Cardiac septum (tissue), 1 donor: ENCODE measurements around the gene POLQ. TPM values are rescaled to one million over a fixed set of nuclear protein-coding genes. Genes with fewer than 3 reads are reported as not detected.
A peak's percentile ranks its signal among the peaks of the same experiment; 100 is the strongest.
"Not testable (repeated sequence)": the region's sequence is repeated elsewhere in the genome, so short reads cannot be mapped to it uniquely, and the experiment has no call there.

Source experiments
- DNase-seq: peaks from one replicate; pipeline ENCODE4 v3.0.0-alpha.2; 2020; ENCODE audit warnings: low spot score
- intact Hi-C: fragments of 100-400 bp; cut with DNase I; formaldehyde crosslinking; loops from one replicate; pipeline ENCODE4 v1.14.0; 2022
- long read RNA-seq: library from polyadenylated mRNA; unstranded; transcript quantifications from one replicate; pipeline ENCODE4 v2.0.0, GENCODE V29; 2021
- total RNA-seq: library from RNA; stranded (reverse); fragmentation: NEBNext Ultra II Directional; extraction: Animal tissue kit (Norgen Biotek cat#: 25700); gene quantifications from one replicate; pipeline ENCODE4 v1.2.1, GENCODE V29; 2021
- donor health status: DM: no; HTN: no; CAD: no.

POLQ gene
- 0.97 TPM for total RNA-seq
- long read RNA-seq = 0 reads

GRCh38 chr3:121545574-121546455 is at the start of gene POLQ:
Gene POLQ (minus strand): TSS chr3:121545988. CDS start chr3:121545877, 111 bp downstream.
- DNase-seq = peak; percentile 95
- intact Hi-C loops = loop anchor here (2.0 to 5.0 kb wide), 6 partner anchors 46 to 1136 kb away; partner anchors contain the start of genes FBXO40, GOLGB1 and PARP14

DNA sequence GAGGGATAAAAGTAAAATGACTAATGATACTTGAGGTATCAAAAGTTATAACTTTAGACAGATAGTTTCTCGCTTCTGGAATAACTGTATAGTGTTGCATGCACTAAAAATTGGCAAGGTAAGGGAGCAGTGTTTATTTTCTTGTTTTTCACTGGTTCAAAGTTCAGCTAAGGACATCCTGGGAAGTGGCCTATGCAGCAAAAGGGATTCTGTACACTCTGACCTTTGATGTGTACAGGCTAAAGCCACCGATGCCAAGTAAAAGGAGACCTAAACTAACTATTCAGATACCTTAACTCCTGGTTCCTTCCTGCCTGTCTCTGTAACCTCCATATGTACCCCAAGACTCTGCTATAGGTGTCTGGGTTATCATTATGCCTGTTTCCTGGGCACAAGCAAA is 49.1 kb upstream of the POLQ start:
- intact Hi-C loops = loop anchor here (5.0 kb wide), 1 partner anchor 48 kb away; the partner anchor contains the start of gene POLQ
- no peak for DNase-seq

GRCh38 chr3:121593806-121594205 is 48.0 kb upstream of the POLQ start:
- intact Hi-C loops = loop anchor here (5.0 kb wide), 1 partner anchor 47 kb away; the partner anchor contains the start of gene POLQ
- DNase-seq = not testable (repeated sequence)

DNA sequence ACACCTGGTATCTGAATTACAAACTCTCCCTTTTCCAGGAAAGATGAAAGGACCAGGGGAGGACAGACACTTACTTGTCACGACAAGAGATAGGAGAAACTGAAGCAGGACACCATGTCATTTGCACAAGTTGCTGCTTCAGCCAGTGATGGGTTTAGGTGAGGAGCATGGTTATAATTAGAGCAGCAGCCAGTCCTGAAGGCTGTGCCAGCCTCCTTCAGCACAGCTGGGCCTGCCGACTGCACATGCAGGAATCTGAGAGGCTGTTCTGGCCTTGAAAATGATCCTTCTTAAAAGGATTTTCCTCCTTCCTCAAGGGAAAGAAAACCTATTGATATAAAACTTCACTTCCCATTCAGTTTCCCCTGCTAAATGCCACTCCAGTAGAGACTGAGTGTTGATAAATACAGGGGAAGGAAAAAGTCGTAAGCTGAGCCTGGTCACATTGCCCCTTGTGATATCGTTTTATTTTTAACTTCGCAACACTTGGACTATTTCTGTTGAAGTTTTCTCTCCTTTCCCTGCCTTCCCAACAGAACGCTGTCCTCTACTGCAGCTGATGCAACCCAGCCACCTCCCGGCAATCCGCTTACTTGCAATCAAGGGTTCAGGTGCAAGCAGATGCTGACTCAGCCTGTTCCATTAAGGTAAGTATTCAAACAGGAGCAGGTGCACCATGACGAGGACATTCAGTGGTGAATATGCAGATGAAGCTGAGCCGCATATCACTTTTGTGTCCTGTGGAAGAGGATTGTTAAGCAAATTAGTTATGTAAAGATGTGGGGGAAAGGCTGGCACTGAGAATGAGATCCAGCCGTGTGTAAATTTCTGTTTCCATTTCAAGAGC is 47.3 kb upstream of the POLQ start, which contains the start of gene FBXO40:
Gene FBXO40 (plus strand): TSS at position 524 of the 847 bp plus-strand sequence. CDS start 27,197 bp downstream, outside the sequence.
- no peak for DNase-seq
- intact Hi-C loops = loop anchor here (5.0 kb wide), 1 partner anchor 46 kb away; the partner anchor contains the start of gene POLQ

- no peak for DNase-seq
- intact Hi-C loops = no loop called here
Measured at GRCh38 chr3:121584418-121584817, 38.6 kb upstream of the POLQ start.

DNA sequence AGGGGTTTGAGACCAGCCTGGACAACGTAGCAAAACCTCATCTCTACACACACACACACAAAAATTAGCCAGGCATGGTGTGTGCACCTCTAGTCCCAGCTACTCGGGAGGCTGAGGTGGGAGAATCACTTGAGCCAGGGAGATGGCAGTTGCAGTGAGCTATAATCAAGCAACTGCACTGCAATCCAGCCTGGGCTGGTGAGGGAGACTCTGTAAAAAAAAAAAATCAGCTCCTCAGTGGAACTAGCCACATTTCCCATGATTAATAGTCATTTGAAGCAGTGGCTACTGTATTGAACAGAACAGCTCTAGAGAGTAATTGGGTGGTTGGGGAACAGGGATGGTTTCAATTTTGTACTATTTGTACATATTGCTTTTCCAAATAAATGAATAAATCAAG is 35.9 kb upstream of the POLQ start:
- intact Hi-C loops = no loop called here
- DNase-seq = no peak

DNA sequence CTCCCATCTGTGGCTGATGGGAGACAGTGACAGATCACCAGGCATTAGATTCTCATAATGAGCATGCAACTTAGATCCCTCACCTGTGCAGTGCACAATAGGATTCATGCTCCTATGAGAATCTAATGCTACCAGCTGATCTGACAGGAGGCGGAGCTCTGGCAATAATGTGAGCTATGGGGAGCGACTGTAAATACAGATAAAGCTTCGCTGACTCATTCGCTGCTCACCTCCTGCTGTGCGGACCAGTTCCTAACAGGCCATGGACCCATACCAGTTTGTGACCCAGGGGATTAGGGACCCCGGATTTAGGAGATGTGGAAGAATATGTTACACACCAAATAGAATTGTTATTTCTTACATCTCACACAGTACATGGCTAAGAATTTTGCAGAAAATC is 28.7 kb upstream of the POLQ start:
- intact Hi-C loops = no loop called here
- DNase-seq = no peak

DNA sequence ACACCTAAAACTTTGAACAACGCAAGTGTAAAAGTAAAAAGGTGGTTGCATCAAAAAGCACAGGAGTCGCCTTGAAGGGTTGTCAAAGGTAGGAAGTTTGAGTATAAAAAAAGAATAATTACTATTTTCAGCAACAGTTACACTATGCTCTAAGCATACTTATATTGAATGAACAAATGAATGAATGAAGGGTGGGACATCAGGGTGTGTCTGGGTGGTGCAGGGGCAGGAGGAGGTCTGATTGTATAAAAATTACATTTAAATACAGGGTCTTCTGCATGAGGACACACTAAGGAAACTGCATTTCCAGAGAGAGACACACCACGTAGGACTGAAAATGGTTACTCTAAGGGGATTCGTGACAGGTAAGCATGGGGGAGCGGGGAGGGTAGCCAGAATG is 21.9 kb upstream of the POLQ start, which contains the start of gene ARGFX:
Gene ARGFX (plus strand): TSS at position 301 of the 400 bp plus-strand sequence. CDS start 2,765 bp downstream, outside the sequence.
- DNase-seq = no peak
- intact Hi-C loops = no loop called here

DNA sequence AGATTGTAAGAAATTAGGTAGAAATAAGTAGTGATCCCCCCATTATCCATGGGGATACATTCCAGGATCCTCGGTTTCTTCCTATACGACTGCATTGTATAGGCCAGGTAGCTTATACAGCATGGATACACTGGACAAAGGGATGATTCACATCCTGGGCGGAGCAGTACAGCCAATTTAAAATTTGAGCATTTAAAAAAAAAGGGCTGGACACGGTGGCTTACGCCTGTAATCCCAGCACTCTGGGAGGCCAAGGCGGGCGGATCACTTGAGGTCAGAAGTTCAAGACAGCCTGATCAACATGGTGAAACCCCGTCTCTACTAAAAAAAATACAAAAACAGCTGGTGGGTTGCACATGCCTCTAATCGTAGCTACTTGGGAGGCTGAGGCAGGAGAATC is 21.0 kb upstream of the POLQ start:
- intact Hi-C loops = no loop called here

GRCh38 chr3:121562148-121562547 is 16.4 kb upstream of the POLQ start:
- no peak for DNase-seq
- intact Hi-C loops = no loop called here

More for the DNA sequence above, 21.0 kb upstream of the POLQ start:
- no peak for DNase-seq

GRCh38 chr3:121557426-121557934 is 11.7 kb upstream of the POLQ start:
- intact Hi-C loops = no loop called here
- no peak for DNase-seq

DNA sequence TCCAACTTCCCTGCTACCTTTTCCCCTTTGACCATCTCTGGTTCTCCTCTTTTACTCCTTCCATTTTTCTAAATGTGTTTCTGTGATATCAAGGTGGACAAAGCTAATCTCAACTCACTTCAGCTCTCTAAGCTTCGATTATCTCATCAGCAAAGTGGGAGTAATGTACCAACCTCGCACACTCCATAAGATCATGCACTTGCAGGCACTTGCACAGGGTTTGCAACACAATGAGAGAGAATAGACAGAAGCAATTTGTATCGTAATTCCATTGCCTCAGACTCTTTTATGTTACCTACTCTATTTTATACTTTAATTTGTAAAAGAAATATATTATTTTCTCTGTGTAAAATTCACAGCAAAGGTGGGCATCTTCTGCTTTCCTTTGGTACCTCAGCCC is 7.0 kb upstream of the POLQ start:
- intact Hi-C loops = no loop called here
- no peak for DNase-seq

DNA sequence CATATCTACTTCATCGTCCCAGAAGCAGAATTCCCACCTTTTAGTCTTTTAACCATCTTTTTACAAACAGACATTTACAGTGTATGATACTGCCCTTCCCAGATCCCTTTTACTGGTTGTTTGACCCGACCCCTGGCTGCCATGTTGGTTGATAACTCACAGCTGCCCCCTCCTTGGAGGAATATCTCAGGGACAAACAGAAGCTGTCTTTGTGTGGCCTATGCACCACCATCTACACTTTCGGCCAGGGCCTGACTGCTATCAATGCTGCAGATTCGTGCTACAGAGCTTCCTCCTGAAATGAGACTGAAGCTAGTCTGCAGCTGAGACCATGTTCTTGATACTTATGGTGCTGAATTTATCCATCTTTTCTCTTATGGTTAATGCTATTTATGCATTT is 6.6 kb upstream of the POLQ start:
- no peak for DNase-seq
- intact Hi-C loops = no loop called here

GRCh38 chr3:121545049-121545573 is 677 bp downstream of the POLQ start:
- DNase-seq = no peak
- intact Hi-C loops = loop anchor here (5.0 kb wide), 5 partner anchors 47 to 1137 kb away; partner anchors contain the start of genes FBXO40, GOLGB1 and PARP14

DNA sequence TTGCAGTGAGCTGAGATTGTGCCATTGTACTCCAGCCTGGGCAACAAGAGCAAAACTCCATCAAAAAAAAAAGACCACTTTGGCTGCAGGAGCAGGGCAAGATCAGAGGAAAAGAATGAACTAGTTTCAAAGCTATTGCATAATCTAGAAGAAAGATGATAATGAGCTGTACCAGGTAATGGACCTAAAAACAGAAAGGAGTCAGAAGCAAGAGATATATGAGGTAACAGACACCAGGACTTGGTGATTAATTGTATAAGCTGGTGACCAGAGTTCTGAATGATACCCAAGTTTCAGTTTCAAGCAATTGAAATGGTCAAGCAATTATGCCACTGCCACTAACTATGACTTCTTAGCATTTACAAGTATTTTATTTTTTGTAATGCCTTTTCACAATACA is 2.9 kb downstream of the POLQ start:
- no peak for DNase-seq
- intact Hi-C loops = no loop called here

DNA sequence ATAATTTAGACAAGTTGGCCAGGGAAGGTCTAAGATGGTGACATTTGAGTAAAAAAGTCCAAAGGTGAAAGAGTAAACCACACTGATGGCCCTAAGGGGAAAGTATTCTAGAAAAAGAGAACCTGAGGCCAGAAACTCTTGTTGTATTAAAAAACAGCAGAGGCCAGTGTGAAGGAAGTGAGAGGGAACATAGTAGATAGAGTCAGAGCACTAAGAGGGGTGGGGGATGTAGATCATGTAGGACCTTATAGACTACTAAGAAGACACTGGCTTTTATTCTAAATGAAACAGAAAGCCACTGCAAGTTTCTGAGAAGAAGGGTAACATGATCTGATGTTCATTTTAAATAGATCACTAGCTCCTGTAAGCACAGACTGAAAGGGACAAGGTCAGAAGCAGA is 14.5 kb downstream of the POLQ start:
- DNase-seq = no peak
- intact Hi-C loops = no loop called here

- DNase-seq = no peak
- intact Hi-C loops = no loop called here
Measured at GRCh38 chr3:121529308-121529707, 16.5 kb downstream of the POLQ start.

- no peak for DNase-seq
- intact Hi-C loops = no loop called here
Measured at GRCh38 chr3:121520510-121520909, 25.3 kb downstream of the POLQ start.

DNA sequence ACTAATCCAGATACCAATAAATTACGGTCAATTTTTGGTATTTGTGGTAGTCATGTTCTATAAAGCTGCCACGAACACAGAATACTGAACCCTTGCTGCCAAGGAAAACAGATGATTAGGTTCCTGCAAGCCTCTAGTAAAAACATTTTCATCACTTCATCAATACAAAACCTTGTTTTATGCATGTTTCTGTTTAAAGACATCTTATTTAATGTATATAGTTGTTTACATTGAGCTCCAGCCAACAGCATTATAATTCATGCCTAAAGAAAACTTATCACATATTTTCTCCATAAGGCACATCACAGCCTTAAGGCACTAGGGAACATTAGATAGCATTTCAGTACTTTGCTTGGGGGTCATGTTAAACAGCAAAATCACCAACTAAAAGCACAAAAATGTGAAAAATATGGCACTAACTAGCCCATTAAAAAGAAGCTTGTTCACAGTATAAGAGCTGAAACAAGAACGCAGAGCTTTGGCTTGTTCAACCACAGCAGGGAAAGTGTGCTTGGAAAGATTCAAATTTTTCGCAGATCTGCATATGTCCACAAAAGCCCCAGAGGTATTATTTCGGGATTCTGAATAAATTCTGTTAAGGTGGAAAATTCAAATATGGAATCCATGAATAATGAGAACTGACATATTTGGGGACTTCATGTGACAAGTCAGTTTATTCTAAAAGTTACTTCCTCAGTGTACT is 27.7 kb downstream of the POLQ start:
- no peak for DNase-seq
- intact Hi-C loops = no loop called here
